ENCODE measurements around the gene C1QTNF6.

Gene C1QTNF6

DNA sequence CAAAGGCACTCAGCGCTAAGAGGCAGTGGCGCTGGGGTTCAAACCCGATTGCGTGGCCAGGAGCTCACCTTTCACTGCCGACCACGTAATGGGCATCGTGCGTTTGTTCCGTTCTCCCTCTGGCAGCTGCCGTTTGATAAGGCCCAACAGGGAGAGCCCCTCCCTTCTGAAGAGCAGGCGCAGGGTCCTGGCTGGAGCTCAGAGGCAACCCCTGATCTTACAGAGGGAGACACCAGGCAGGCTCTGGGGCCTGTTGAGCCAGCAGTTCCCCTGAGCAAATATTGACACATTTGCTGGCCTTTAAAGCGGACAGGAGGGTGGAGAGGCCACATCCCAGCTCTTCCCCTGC, 11.7 kb upstream of the C1QTNF6 start:
- peak overlapping the region; percentile 1; the same call in 1 of the 2 replicates for H3K4me3 ChIP-seq (ENCODE audit: low read depth, low read length)
- no peak for DNase-seq (ENCODE audit: low read depth)
- TF ChIP-seq, protein P1, sequence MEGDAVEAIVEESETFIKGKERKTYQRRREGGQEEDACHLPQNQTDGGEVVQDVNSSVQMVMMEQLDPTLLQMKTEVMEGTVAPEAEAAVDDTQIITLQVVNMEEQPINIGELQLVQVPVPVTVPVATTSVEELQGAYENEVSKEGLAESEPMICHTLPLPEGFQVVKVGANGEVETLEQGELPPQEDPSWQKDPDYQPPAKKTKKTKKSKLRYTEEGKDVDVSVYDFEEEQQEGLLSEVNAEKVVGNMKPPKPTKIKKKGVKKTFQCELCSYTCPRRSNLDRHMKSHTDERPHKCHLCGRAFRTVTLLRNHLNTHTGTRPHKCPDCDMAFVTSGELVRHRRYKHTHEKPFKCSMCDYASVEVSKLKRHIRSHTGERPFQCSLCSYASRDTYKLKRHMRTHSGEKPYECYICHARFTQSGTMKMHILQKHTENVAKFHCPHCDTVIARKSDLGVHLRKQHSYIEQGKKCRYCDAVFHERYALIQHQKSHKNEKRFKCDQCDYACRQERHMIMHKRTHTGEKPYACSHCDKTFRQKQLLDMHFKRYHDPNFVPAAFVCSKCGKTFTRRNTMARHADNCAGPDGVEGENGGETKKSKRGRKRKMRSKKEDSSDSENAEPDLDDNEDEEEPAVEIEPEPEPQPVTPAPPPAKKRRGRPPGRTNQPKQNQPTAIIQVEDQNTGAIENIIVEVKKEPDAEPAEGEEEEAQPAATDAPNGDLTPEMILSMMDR (IDR thresholded peaks at IDR 0.05; ENCODE audit: control insufficient read depth, extremely low read depth, insufficient read depth) = no peak

DNA sequence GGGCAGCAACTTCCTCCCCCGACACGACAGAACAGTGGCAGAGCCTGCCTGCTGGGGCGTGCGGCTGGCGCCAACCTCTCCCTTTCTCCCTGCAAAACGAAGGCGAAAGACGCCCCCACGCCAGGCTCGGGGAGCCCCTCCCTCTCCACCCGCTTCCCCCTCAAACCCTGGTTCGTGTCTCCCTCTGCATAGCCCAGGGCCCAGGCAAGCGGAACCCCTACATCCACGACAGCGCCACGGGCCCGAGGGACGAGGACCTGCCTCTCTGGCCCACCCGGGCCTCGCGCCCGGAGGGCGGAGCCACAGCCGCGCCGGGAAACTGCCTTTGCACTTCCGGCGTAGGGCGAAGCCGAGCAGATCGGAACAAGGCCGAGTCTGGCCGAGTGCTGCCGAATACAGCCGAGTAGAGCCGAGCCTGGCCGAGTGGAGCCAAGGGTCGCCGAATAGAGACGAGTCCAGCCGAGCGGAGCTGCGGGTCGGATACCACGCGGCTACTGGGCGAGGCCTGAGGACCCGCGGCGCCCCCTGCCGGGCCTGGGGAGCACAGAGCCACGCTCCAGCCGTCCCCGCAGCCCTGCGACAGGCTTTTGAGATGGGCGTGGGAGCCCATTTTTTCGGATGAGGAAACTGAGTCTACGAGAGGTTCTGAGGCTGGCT, 11.2 kb upstream of the C1QTNF6 start:
- H3K4me3 ChIP-seq (ENCODE audit: low read depth, low read length) = peak overlapping the region; percentile 68
- TF ChIP-seq, protein P1 (IDR thresholded peaks at IDR 0.05; ENCODE audit: control insufficient read depth, extremely low read depth, insufficient read depth) = peak; percentile 88
- peak; percentile 89 for DNase-seq (ENCODE audit: low read depth)

DNA sequence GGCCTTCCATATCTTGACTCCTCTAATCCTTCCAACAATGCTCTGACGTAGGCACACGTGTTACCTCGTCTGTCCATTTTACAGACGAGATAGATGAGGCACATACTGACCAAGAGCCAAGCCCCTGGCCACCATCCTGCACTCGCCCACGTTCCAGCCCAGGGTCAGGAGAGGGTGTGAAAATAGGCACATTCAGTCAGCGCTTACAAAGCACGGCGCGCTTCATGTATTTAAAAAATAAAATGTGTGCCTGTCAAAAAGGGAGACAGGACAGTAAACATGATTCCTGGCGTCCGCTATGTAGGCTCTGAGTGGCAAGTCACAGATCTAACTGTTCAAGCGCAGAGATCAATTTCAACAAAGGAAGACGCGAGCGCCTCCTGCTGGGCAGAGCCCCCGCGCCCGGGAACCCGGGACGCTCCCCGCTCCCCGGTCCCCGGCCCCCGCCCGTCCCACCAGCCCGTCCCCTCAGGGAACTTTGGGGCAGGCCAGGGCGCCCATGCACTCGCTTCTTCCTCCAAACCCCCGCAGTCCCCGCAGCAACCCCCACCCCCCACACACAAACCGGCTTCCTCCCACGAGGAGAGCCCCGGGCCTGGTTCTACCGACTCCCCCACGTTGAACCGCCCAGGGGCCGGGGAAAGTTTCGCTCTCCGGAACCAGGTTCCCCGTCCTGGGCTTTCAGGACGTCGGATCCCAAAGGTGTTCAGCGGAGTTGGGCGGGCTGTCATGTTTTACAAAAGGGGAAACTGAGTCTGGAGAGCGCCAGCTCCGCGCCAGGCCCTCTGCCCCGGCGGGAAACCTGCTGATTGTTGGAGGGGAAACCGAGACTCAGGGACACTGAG, 10.4 kb upstream of the C1QTNF6 start:
- H3K4me3 ChIP-seq (ENCODE audit: low read depth, low read length) = peak overlapping the region; percentile 68
- TF ChIP-seq, protein P1 (IDR thresholded peaks at IDR 0.05; ENCODE audit: control insufficient read depth, extremely low read depth, insufficient read depth) = peak; percentile 68
- peak; percentile 60 for DNase-seq (ENCODE audit: low read depth)

DNA sequence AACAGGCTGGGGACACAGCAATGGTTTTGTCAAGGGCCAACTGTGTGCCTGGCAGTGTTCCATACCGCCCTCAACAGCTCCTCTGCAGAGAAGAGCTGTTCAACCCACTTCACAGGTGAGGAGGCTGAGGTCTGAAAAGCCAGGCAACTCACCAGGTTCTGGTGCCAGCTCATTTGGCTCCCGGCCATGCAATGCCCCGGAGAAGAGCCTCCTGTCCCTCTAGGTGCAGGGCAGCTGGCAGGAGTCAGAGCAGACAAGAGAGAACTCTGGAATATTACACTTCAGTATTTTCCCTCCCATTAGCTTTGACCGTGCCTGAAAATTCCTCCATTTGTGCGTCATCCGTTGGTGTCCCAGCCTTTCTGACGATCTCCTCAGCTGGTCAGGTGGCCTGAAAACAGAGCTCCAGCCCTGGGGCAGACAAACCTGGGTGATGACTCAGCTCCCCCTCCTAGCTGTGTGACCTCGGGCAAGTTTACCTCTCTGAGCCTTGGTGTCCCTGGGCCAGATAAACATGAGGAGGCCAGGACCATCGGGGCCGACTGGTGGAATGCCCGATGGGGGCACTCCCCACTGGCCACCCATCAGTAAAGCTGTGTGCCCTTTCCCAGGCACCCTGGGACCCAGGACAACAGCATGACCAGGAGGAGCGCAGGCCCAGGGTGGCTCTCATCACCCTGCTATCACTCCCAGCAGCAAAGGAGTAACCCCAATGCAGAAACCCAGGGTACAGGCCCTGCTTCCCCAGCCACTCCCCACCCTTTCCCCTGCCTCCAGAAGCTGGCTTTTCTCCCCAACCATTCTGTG, 9.6 kb upstream of the C1QTNF6 start:
- TF ChIP-seq, protein P1 (IDR thresholded peaks at IDR 0.05; ENCODE audit: control insufficient read depth, extremely low read depth, insufficient read depth) = no peak
- H3K4me3 ChIP-seq (ENCODE audit: low read depth, low read length) = peak overlapping the region; percentile 12; the same call in 1 of the 2 replicates
- DNase-seq (ENCODE audit: low read depth) = peak; percentile 39

DNA sequence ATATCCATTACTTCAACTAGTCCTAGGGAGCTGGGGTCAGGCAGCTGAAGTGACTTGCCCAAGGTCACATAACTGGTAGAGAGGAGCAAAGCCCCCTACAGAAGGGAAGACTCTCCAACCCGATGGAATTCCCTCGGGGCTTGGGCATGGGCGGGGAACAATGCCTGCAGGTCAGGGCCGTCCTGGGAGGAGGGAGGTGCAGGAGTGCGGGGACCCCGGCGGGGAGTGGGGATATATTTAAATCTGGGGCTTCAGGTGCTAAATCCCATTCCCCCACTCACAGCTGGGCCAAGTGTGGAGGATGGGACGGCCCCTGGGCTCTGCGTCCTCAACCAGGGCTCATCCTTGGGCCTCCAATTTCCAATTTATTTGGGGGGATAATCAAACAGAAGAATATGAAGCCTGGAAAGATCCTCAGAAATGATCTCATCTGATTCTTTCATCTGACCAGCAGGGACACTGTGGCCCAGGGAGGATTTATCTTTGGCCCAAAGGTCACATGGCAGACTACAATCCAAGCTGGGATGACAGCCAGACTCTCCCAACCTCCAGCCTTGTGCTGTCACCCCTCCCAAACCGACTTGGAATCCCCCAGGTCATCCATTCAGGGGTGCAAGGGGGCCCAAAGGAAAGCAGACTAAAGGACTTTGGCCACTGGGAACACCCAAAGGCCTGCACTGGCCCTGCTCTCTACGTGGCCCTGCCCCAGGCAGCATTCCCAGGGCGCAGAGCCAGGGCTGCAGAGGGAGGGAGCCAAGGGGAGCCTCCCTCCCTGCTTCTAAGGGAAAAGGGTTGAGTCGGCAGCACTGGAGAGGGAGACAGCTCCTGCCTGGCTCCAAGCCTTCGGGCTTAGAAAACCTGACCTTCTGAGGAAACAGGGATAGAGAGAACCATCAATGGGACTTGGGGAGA, 8.7 kb upstream of the C1QTNF6 start:
- peak; percentile 76 for DNase-seq (ENCODE audit: low read depth)
- H3K4me3 ChIP-seq (ENCODE audit: low read depth, low read length) = no peak overlapping the region
- TF ChIP-seq, protein P1 (IDR thresholded peaks at IDR 0.05; ENCODE audit: control insufficient read depth, extremely low read depth, insufficient read depth) = peak; percentile 24; the same call in 1 of the 2 replicates

DNA sequence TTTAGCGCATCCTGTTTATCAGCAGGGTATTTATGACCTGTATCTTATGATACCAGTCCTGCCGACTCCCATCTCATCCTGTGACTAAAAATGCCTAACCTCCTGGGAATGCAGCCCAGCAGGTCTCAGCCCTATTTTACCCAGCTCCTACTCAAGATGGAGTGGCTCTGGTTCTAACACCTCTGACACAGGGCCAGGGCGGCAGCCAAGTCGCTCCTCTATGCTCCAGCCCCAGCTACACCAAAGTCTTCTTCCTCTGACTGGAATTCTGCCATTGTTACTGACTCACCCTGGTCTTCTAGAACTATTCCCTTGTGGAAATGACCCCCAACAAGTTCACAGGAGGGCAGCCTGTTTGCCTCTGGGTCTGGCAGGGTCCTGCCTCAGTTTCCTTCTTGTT, 7.9 kb upstream of the C1QTNF6 start:
- TF ChIP-seq, protein P1 (IDR thresholded peaks at IDR 0.05; ENCODE audit: control insufficient read depth, extremely low read depth, insufficient read depth) = no peak
- H3K4me3 ChIP-seq (ENCODE audit: low read depth, low read length) = no peak overlapping the region
- DNase-seq (ENCODE audit: low read depth) = no peak

Data from LNCaP clone FGC (cell line).